Measurements from ENCODE around the gene BATF3. TPM values are rescaled to one million over a fixed set of nuclear protein-coding genes. Genes with fewer than 3 reads are reported as not detected.
"Not testable (repeated sequence)": the region's sequence is repeated elsewhere in the genome, so short reads cannot be mapped to it uniquely, and the experiment has no call there.

Gene BATF3, protein sequence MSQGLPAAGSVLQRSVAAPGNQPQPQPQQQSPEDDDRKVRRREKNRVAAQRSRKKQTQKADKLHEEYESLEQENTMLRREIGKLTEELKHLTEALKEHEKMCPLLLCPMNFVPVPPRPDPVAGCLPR
- 3.8 and 6.5 TPM in 2 replicates for total RNA-seq (2014; rRNA removed; shearing (Covaris generic))

DNA sequence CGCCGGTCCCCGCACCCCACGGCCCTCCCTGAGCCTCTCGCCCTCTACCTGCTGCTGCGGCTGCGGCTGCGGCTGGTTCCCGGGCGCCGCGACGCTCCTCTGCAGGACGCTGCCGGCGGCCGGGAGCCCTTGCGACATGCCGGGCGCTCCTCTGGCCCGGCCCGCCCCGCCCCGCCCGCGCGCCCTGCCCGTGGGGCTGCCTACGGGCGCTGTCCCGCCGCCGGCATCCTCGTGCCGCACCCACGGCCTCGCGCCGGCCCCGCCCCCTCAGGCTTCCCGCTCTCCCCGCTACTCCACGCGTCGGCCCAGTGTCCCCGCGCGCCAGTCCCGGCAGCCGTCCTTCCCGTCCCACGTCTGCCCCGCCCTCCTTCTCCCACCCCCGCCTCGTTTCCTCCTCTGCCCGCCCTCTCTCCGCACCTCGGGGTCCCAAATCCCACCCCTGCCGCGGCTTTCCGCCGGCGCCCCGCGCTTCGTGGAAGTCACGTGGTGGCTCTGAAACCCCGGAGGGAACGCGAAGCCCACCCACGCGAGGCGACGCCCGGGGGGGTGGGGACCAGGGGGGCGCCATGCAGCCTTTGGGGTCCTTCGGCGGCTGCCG, at the start of gene BATF3:
TSS of gene BATF3 (minus strand) at position 216 of the 598 bp plus-strand sequence. CDS start at position 138, 78 bp downstream.
- no peak for DNase-seq (ENCODE audit: low spot score)

DNA sequence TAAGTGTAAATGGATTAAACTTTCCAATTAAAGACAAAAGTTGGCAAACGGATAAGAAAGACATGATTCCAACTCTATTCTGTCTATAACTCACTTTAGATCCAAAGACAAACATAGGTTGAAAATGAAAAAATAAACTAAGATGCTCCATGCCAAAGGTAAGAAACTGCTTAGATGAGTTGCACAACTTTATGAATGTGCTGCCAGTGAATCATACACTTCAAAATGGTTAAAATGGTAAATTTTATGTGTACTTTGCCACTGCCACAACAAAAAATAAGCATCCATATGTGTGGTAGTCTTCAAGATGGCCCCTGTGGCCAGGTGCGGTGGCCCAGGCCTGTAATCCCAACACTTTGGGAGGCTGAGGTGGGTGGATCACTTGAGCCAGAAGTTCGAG, 46.9 kb upstream of the BATF3 start:
- DNase-seq (ENCODE audit: low spot score): no peak

DNA sequence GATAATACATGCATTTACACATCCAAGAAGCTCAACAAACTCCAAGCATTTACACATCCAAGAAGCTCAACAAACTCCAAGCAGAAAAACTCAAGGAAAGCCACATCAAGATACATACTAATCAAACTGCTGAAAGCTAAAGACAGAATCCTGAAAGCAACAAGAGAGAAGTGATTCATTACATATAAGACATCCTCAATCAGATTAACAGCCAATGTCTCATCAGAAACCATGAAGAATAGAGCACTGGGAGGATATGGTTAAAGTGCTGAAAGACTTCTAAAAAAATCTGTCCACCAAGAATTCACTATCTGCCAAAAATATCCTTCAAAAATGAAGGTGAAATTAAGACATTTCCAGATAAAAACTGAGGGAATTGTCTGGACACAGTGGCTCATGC, 45.7 kb upstream of the BATF3 start:
- no peak for DNase-seq (ENCODE audit: low spot score)

DNA sequence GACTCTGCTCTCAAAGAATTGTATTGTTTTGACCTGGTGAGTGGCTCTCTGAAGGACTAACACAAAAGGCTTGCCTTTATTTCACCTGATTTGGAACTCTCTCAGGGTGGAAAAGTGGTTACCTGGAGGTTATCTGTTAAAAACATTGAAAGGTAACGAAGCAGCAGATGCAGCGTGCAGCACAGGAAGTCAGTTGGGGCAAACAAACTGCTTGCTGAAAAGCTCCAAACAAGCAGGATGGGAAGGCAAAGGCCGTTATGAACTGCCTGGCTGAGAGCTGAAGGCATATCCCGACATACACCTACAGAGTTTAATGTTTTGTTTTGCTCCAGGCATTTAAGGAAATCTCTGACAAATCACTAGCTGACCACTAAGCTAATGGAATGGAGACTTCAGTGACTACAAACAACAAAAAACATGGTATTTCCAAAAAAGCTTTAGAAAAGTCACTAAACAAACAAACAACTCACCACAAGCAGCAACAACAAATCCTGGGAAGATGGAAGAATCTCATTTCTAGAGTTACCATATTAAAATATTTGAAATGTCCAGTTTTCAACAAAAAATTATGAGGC, 44.3 kb upstream of the BATF3 start:
- DNase-seq (ENCODE audit: low spot score): no peak

DNA sequence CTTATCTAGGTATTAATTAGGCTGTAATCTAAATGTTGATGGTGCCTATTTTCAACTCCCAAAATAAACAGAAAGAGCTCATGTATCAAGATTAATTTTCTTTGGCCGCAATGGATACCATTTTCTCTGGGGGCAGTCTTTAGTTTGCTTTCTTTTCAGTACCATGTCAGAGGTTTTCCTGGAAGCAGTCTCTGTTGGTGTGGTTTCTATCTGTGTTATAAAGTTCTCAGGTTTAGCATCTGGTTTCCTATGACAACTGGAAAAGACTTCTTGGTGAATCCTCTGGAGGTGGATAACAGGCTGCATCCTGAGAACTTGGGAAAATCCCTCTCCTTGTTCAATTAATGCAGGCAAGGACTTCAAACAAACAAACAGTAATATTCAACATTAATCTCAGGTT, 38.7 kb upstream of the BATF3 start:
- no peak for DNase-seq (ENCODE audit: low spot score)

DNA sequence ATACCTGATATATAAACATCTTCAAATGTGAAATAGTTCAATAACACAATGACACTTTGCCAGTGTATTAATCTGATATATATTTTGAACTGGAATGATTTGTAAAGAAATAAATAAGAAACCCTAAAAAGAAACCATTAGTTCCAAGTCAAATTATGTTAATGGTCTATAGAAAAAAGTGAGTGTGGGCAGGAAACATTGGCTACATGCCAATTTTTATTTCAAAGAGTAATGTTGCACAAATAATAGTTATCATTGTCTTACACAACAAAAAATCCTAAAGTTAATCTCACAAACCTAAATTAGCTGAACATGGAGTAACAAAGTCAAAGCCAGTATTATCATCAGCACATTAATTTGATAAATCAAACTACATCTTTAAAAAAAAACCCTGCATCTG, 37.9 kb upstream of the BATF3 start:
- DNase-seq (ENCODE audit: low spot score): no peak

DNA sequence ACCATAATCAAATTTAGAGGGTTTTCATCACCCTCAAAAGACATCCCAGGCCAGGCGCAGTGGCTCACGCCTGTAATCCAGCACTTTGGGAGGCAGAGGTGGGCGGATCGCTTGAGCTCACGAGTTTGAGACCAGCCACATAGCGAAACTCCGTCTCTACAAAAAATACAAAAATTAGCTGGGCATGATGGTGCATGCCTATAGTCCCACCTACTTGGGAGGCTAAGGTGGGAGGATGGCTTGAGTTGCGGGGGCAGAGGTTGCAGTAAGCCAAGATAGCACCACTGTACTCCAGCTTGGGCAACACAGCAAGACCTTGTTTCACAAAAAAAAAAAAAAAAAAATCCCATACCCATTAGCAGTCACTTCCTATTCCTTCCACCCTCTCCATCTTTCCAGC, 33.5 kb upstream of the BATF3 start:
- DNase-seq (ENCODE audit: low spot score): no peak

DNA sequence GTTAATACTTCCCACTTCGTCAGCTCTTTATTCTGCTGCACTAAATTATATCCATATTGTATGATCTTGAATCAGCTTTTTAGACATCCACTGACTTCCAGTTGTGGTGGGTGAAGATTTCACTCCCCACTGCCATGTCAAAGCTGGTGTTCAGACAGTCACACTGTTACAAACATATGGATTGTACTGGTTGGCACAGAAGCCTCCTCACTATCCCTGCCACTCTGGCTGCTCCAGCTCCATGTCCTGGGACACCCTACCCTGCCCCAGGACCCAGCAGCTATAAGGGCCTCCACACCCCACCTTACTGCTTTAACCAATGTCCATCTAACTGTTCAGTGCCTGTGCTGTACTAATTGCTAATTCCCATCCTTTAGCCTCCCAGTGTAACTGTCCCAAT, 32.0 kb upstream of the BATF3 start:
- no peak for DNase-seq (ENCODE audit: low spot score)

DNA sequence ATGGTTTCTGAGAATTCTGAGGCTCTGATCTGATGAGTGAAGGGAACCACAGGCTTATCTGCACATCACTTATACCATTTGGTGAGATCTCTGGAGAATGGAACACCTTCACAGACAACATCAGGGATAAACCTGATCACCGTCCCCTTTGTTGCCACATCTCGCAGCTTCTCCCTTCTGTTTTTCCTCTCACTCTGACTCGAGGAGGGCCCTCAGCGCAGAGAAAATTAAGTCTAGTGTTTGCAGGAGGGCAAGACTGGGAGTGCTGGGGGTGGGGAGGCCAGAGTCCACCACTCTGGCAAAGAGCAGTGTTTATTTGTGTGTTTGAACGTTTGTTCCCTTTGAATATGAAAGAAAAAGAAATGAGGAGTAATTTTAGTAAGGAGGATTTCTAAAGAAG, 29.0 kb upstream of the BATF3 start:
- DNase-seq (ENCODE audit: low spot score): no peak

DNA sequence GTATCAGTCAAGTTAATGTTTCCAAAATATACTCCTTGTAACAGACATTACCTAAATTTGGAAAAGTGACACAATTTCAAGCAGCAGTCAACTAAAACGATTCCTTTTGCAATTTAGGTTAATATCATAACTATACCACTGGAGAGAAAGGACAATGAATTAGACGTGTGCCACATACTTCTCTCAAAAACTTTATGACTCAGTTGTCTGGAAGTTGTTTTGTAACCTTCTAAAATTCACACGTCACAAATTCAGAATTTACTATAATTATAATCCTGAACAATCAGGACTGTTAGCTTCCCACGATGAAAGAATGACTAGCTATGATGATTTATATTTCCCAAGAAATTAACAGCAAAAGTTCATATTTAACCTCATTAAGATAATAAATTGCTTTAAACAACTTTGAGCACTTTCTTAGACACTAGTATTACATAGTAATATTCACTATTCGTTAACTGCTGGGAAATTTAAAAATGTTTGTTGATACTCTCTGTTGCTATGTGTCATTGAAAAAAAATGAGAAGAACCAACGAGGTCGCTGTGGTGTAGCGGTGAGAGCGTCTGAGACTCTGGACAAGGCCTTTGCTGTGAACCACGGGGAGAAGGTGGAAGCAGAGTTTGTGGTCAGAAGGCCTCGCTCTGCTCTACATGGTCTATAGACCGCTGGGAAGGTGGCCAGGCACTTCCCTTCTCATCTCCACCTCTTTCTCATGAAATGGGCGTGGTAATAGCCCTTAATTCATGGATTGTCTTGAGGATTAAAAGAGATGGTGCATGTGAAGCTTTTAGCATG, 27.9 kb upstream of the BATF3 start:
- DNase-seq (ENCODE audit: low spot score): no peak

DNA sequence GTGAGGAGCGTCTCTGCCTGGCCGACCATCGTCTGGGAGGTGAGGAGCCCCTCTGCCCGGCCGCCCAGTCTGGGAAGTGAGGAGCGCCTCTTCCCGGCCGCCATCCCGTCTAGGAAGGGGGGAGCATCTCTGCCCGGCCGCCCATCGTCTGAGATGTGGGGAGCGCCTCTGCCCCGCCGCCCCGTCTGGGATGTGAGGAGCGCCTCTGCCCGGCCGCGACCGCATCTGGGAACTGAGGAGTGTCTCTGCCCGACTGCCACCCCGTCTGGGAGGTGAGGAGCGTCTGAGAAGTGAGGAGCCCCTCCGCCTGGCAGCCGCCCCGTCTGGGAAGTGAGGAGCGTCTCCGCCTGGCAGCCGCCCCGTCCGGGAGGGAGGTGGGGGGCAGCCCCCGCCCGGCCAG, 25.0 kb upstream of the BATF3 start:
- DNase-seq (ENCODE audit: low spot score): not testable (repeated sequence)

DNA sequence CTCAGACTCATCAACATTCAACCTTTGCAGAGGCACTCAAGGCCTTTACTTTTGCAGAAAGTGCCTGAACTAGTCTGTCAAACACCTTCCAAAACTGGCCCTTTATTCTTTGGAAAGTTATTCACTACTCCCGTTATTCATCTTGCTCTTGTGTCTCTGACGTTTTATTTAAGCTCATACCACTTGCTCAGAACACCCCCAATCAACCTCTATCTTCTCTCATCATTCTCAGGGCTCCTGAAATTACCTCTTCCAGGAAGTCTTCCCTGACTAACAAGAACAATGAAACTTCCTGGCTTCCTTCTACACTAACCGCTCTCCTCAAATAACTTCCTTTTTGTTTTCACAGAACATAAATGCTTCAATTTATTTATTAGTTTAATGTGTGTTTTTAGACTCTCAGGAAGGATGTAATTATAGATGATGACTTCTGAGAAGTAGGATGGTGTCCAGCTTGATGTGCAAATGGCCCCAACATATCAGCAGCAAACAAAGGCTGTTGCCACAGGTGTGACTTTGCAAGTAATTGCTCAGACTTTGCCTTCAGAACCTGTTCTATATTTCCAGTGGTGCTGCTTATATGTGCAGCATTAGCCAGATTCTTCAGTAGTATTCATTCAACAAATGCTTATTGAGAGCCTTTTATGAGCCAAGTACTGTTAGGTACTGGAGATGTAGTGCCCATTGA, 22.8 kb upstream of the BATF3 start:
- DNase-seq (ENCODE audit: low spot score): no peak

DNA sequence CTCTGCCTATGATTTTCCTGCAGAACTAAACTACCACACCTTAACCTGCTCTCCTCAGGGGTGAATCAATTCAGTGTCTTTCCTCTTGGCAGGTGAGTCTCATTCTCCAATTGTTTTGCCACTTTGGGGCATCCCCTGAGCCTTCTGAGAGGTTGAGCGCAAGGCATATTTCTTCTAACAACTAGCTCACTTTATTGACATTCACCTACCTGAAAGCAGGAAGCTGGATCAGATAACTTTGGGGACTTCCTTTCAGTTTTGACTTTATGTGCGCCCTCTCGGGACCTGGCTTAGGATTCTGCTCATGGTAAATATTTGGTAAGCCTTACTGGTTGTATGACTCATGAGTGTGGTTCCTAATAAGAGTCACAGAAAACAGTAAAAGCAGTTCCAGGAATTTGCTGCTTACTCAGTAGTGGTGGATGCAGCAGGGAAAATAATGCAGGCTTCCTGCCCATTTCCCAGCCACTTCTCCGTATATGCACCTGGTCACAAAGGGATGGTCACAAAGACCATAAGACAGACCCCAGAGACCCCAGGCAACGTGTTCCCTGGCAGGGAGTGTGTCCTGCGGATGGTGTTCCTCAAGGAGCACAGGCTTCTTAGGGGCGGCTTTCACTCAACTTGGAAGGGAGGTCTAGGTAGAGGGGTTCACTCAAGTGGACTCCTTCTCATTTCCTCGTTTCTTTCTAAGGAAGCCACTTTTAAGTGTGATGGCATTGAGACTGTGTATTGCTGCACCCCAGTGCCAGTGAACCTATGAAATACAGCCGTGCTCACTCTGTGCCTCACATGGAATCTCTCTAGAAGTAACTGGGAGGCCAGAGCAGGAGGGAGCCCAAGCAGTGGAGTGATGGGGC, 22.0 kb upstream of the BATF3 start:
- DNase-seq (ENCODE audit: low spot score): peak; percentile 85

DNA sequence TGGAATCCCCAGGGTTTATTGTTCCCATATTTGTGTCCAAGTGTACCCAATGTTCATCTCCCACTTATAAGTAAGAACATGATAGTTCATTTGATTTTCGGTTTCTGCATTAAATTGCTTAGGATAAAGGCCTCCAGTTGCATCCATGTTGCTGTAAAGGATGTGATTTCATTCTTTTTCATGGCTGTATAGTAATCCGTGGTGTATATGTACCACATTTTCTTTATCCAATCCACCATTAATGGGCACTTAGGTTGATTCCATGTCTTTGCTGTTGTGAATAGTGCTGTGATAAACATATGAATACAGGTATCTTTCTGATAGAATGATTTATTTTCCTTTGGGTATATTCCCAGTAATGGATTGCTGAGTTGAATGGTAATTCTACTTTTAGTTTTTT, 20.0 kb upstream of the BATF3 start:
- no peak for DNase-seq (ENCODE audit: low spot score)

DNA sequence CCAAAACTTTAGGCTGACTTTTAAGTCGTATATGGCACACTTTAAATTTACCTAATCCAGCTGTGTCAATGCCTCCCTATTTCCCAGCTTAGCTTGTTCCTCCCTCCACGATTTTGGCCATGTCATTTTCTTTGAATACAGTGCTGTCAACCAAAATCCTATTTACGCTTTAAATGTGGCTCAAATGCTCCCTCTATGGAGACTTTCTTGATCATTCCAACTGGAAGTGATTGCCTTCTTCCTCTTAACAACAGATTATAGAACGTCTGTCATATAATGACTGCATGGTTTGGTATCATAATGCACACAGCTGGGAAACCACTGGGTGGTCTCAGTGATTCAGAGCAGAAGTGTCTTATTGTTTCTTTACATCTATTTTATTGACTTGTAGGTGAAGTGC, 18.9 kb upstream of the BATF3 start:
- DNase-seq (ENCODE audit: low spot score): no peak

DNA sequence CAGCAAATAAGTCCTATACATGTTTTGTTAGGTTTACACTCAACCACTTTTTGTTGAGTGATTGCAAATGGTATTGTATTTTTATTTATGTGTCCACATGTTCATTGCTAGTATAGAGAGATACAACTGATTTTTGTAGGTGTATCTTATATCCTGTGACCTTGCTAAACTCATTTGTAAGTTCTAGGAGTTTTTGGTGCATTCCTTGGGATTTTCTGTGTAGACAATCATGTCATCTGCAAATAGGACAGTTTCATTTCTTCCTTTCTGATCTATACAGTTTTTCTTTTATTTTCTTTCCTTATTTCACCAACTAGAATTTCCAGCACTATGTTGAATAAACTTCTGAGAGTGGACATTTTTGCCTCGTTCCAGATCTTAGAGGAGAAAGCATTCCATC, 16.5 kb upstream of the BATF3 start:
- no peak for DNase-seq (ENCODE audit: low spot score)

DNA sequence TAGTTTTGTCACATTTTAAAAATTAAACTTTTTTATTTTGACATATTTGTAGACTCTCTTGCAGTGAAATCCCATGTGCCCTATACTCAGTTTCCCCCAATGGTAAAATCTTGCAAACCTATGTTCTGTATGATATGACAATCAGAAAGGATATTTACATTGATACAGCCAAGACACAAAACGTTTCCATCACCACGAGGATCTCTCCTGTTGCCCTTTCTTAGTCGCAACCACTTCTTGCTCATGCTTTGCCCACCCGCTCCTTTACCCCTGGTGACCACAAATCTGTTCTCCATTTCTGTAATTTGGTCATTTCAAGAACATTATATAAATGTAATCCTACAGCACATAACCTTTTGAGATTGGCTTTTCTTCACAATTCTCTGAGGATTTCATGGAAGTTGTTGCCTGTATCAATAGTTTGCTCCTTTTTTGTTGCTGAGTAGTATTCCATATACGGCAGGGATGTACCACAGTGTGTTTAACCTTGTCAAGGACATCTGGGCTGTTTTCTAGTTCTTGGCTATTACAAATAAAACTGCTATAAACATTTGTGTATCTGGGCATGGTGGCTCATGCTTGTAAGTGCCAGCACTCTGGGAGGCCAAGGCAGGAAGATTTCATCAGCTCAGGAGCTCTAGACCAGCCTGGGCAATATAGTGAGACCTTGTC, 14.0 kb upstream of the BATF3 start:
- no peak for DNase-seq (ENCODE audit: low spot score)

DNA sequence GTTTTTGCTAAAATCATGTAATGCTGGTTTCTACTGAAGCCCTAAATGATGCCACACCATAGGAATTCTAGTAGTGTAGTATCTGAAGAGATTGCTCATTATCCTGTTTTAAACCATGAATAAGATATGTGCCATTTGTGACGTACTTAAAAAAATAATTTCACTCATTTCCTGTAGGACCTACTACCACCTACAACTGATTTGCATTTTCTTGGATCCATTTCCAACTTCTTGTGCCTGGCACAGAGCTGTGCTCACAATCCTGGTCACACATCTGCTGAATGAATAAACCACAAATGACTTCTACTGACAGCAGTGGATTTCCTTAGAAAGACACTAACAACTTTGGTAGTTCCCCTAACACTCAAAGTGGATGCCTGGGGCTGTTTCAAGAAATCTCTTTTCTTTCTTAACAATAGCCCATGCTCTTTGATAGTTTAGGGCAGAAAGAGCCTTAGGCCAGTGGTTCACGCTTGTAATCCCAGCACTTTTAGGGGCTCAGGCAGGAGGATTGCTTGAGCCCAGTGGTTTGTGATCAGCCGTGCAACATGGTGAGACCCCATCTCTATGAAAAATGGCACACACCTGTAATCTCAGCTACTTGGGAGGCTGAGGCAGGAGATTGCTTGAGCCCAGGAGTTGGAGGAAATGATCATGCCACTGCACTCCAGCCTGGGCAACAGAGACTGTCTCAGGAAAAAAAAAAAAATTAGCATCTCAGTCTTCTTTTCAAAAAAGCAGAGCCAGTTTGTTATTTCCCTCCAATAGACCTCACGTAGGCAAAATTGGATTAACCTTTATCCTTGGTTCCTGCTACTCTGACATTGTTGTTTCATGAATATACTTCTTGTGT, 13.0 kb upstream of the BATF3 start:
- DNase-seq (ENCODE audit: low spot score): no peak

DNA sequence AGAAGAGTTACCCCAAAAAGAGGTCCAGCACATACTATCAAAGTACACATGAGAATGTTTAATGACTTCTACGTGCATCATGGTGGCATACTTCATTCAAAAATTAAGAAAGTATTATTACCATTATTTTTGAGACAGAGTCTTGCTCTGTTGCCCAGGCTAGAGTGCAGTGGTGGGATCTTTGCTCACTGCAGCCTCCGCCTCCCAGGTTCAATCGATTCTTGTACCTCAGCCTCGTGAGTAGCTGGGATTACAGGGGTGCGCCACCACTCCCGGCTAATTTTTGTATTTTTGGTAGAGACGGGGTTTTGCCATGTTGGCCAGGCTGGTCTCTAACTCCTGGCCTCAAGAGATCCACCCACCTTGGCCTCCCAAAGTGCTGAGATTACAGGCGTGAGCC, 12.3 kb upstream of the BATF3 start:
- DNase-seq (ENCODE audit: low spot score): not testable (repeated sequence)

DNA sequence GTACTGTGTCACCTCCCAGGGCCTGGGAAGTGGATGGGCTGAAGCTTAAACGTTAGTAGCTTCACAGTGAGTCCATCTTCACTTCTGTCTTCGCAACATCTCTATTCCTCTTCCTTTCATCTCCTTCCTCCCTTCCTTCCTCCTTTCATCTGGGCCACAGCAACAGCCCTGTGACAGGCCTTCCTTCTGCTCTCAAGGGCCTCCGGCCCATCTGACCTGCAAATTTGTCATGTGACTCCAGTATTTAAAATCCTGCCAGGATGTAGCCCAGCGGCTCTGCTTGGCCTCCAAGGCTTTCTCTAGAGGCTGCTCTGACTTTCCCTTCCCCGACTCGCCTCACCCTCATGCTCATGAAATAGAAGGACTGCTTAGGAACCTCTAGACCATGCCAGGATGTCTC, 10.9 kb upstream of the BATF3 start:
- no peak for DNase-seq (ENCODE audit: low spot score)

All from H4 (cell line).